GM12875 (cell line): Measurements from ENCODE around the gene POLR1H.

Source experiments
- H3K4me3 ChIP-seq: one replicate; pipeline ENCODE4 v1.5.1; 2011; ENCODE audit warnings: low read depth, low read length, control low read depth
- TF ChIP-seq, protein P1 (sequence below): IDR thresholded peaks from 2 replicates; pipeline ENCODE4 v1.5.1; 2011; ENCODE audit warnings: low read depth, mild to moderate bottlenecking, control low read depth, inconsistent platforms, low read length, moderate library complexity, borderline replicate concordance; ENCODE audit not compliant: insufficient read depth

The POLR1H gene

DNA sequence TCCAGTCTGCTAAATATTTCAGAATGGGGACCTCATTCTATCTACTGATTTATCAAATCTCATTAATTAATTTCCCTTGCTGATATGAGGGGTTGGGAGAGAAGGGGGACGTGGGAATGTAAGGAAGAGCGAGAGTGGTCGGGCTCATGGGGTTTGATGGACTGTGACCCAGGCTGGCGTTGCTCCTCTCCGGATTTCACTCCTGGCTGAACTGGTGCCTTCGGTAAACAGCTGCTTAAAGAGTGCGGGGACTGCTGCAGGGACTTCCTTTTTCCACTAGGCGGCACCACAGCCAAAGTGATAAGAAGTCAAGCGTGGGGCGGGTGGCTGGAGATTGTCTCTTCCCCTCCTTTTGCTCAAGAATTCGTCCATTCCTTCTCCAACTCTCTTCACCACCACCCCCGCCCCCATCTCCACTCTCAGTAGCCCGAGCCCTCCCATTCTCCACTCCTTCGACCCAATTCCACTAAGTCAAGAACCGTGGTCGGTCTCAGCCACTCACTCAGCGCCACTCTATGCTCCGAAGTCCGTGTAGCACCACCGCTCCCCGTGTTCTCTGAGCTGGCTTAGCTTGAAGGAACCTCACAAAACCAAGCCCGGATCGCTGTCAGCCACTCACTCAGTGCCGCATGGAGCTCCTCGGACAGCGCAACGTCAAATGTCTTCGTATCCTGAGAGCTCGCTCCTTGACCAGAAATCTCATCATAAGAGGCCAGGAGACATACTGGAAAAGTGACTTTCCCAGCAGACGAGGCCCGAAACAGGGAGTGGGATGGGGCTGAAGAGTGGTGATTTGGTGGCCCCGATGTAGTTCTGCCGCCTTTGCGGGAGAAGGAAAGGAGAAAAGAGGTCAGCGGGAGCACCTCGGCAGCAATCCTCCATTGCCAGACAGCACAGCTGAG lies 42.2 kb downstream of the POLR1H start:
- TF ChIP-seq, protein P1, sequence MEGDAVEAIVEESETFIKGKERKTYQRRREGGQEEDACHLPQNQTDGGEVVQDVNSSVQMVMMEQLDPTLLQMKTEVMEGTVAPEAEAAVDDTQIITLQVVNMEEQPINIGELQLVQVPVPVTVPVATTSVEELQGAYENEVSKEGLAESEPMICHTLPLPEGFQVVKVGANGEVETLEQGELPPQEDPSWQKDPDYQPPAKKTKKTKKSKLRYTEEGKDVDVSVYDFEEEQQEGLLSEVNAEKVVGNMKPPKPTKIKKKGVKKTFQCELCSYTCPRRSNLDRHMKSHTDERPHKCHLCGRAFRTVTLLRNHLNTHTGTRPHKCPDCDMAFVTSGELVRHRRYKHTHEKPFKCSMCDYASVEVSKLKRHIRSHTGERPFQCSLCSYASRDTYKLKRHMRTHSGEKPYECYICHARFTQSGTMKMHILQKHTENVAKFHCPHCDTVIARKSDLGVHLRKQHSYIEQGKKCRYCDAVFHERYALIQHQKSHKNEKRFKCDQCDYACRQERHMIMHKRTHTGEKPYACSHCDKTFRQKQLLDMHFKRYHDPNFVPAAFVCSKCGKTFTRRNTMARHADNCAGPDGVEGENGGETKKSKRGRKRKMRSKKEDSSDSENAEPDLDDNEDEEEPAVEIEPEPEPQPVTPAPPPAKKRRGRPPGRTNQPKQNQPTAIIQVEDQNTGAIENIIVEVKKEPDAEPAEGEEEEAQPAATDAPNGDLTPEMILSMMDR = peak; percentile 90
- peak overlapping the region; percentile 12 for H3K4me3 ChIP-seq

DNA sequence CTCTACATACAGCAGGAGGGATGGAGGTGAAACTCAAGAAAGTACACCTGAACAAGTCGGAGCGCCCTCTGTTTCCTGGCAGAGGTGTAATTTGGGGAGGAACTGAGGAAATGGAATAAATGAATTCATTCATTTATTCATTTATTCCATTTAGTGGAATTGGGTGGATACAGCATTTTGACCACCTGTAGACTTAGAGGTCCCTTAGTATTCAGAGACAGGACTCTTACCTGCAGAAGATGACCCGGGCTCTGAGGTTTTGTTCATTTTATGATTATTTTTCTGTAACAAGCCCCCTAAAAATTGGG lies 42.8 kb downstream of the POLR1H start:
- TF ChIP-seq, protein P1 = no peak
- H3K4me3 ChIP-seq = no peak overlapping the region

DNA sequence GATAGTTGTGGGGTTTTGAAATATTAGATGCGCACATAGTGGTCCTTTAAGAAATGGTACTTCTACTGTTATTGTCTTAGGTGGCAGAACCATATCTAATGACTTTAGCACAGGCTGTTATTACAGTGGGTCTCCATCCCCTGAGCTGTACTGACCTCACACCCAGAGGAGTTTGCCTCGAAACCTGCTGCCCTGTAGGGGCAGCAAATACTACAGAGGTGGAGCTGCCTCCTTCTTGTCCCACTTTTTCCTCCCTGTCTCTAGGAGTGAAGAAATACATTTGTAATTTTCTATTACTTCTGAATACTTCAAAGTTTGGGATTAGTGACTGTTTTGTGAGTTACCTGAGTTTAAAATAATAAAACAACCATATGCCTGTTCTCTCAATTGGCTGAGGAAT lies 43.6 kb downstream of the POLR1H start:
- TF ChIP-seq, protein P1 = no peak
- H3K4me3 ChIP-seq = no peak overlapping the region

DNA sequence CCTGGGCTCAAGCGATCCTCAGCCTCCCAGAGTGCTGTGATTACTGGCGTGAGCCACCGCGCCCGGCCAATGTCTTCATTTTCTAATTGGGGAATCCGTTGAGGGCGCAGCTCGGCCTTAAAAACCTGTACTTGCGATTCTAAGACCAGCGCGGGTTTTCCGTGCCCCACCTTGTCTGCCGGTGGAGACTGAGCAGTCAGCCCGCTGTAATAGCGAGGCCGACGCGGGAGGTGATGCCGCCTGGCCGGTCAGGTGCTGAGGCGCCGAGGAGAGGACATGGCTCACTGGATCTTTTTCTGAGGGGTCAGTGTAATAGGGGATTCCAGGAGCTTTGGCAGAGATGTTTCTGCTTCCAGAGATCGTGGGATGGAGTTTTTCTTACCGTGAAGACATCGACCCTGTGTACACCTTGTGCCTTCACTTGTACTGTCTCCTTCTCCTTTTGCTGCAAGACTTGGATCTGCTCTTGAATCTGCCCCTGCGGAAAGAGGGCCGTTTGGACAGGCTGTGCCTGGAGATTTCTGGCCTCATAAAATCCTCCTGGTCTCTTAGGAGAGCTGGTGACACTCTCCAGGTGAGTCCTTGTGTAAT lies 50.3 kb downstream of the POLR1H start:
- H3K4me3 ChIP-seq = no peak overlapping the region
- TF ChIP-seq, protein P1 = no peak

DNA sequence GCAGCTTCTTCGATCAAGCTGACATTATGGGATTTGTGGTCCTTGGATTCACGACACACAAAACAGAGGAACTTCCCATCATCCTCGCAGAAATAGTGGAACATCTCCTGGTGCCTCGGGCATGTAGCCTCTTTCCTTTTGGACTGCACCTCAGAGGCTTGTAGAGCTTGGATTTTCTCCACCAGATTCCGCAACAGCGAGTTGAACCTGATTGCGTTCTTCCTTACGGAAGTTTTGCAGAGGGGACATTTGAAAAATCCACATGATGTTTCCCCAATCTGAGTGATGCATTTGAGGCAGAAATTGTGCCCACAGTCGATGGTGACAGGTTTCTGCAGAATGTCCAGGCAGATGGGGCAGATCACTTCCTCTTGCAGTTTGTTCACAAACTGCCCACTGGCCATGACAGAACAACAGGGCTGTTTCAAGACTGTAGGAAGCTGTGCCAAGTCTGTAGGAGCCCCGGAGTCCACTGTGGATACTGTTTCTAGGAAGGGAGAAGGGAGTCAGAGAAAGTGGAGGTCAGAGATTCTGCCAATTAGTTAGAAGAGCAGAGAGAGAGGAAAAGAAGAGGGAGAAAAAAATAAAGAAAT lies 51.4 kb downstream of the POLR1H start:
- TF ChIP-seq, protein P1 = no peak
- no peak overlapping the region for H3K4me3 ChIP-seq

DNA sequence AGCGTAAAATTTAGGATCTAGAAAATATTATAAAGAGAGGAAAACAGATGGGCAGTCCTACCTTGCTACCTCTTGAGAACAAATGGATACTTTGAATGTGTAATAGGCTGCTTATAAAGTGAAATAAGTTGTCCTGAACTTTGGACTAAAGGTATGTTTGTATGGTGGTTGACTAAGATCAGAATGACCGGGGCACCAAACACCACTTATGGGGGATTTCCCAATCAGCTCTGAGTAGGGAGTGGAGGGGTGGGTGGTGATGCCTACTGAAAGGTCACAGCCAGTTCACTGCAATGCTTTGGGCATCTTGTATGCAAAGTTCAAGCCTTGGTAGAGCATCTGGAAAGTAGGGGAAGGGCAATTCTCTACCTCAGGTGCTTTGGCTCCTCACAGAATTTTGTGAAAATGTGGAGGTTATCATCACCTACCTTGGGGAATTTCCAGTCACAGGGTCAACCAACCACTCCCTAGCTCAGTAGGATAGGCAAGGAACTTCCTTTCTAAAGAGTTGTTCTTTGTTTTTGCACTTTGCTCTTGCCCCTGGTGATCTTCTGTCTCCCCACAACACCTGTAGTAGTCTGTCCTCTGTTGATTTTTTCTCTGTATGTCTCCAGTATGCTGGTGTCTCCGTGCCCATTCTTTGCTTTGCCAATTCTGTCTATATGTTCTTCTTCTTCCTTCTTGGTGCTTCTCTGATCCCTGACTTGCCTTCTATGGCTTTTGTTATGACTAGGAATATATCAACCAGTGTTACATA lies 52.1 kb downstream of the POLR1H start, which contains the start of gene TRIM31:
Gene TRIM31 (minus strand): TSS at position 88 of the 757 bp plus-strand sequence. CDS start 285 bp downstream, outside the sequence.
- H3K4me3 ChIP-seq = no peak within 1 kb of the TSS
- TF ChIP-seq, protein P1 = no peak
